Activated CD4-positive, CD25-positive, alpha-beta regulatory T cell treated with anti-CD3 and anti-CD28 coated beads, Interleukin-2, amount 50 U/mL, for 16 hours (primary cell): Measurements from ENCODE around the gene GULP1.

Experiments
- DNase-seq: peaks from one replicate; pipeline ENCODE4 v3.0.0-alpha.2; 2020; ENCODE audit warnings: low read depth, low spot score

GULP1 gene

GRCh38 chr2:188322569-188323551, 31.2 kb downstream of the GULP1 start:
- DNase-seq: no peak

- no peak for DNase-seq
Observed at GRCh38 chr2:188324067-188324466, 32.4 kb downstream of the GULP1 start.

- no peak for DNase-seq
Observed at GRCh38 chr2:188326290-188326668, 34.6 kb downstream of the GULP1 start.

GRCh38 chr2:188326669-188327301, 35.1 kb downstream of the GULP1 start:
- DNase-seq: no peak

- DNase-seq: no peak
Observed at GRCh38 chr2:188327518-188328213, 36.0 kb downstream of the GULP1 start.

- no peak for DNase-seq
Observed at GRCh38 chr2:188328419-188328818, 36.7 kb downstream of the GULP1 start.

- no peak for DNase-seq
Observed at GRCh38 chr2:188330316-188331053, 38.8 kb downstream of the GULP1 start.

- no peak for DNase-seq
Observed at GRCh38 chr2:188332619-188333018, 40.9 kb downstream of the GULP1 start.

GRCh38 chr2:188333751-188334524, 42.3 kb downstream of the GULP1 start:
- DNase-seq: no peak

GRCh38 chr2:188338463-188338862, 46.8 kb downstream of the GULP1 start:
- no peak for DNase-seq

GRCh38 chr2:188340257-188340656, 48.6 kb downstream of the GULP1 start:
- DNase-seq: no peak

- DNase-seq: no peak
Observed at GRCh38 chr2:188345020-188345419, 53.3 kb downstream of the GULP1 start.

GRCh38 chr2:188345426-188345825, 53.8 kb downstream of the GULP1 start:
- DNase-seq: no peak

- DNase-seq: no peak
Observed at GRCh38 chr2:188345831-188346458, 54.3 kb downstream of the GULP1 start.

- DNase-seq: no peak
Observed at GRCh38 chr2:188349019-188349418, 57.3 kb downstream of the GULP1 start.

- no peak for DNase-seq
Observed at GRCh38 chr2:188353282-188353681, 61.6 kb downstream of the GULP1 start.

GRCh38 chr2:188360485-188361263, 69.0 kb downstream of the GULP1 start:
- no peak for DNase-seq

GRCh38 chr2:188364033-188364630, 72.5 kb downstream of the GULP1 start:
- DNase-seq: no peak

- no peak for DNase-seq
Observed at GRCh38 chr2:188365058-188365641, 73.5 kb downstream of the GULP1 start.
